GM18520 (cell line): Measurements from ENCODE around the gene NRG2.

ENCODE experiments used
- ATAC-seq: cut with Tn5 transposase; IDR thresholded peaks from one replicate; pipeline ENCODE4 v1.9.1; 2021; ENCODE audit not compliant: unreplicated experiment

NRG2 gene

GRCh38 chr5:140041492-140042392, 1.4 kb downstream of the NRG2 start:
- ATAC-seq: no peak

DNA sequence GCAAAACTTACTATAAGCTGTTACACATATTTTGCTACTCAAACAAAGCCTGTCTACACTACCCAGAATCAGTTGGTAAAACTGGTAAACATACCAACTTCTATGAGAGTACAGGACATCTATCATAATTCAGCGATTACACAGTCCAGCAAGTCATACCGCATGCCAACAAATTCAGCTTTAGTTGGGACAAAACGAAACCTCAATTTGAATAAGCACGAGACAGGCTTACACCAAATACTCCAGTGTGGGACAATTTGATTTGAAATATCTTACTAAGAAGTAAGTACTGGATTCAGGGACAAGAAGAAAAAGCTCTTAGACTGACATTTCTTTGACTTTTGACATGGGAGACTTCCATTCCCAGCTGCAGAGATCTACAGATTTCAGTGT, 2.0 kb downstream of the NRG2 start:
- no peak for ATAC-seq

- no peak for ATAC-seq
Measured at GRCh38 chr5:140040358-140040757, 2.7 kb downstream of the NRG2 start.

DNA sequence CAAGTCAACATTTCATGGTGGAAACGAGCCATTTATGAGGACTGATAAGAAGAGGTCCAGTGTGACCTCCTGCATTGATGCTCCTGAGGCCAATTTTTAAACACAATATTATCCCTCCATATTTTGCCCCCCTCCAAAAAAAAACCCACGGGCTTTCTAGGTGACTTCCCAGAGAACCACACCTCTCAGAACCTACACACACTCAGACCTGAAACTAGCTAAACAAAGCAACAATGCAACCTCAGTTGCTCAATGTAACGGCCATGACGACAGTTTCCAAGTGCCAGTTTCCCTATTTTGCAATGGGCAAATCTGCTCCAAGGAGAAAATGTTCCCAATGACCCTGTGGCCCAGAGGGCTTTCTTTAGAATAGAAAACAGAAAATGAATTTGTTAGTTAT, 3.5 kb downstream of the NRG2 start:
- no peak for ATAC-seq

GRCh38 chr5:140038373-140038957, 4.6 kb downstream of the NRG2 start:
- no peak for ATAC-seq

DNA sequence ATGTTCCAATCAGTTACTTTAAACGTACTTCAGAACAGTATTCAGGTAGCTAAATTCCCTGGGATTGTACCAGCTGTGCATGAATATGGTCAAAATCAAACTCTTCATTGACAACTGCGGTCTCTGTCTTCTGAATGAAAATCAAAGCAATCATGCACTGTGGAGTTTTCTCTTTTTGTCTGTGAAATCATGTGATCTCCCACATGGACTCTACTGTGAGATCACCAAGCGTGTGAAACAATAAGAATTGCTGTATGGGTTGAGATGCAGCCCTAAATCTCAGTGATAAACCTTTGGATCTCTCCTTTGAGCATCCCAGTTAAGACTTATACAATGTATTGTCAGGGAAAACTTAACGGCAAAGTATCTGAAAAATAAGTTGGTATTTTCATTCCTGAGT, 6.1 kb downstream of the NRG2 start:
- ATAC-seq: no peak

GRCh38 chr5:140035881-140036280, 7.2 kb downstream of the NRG2 start:
- ATAC-seq: no peak

DNA sequence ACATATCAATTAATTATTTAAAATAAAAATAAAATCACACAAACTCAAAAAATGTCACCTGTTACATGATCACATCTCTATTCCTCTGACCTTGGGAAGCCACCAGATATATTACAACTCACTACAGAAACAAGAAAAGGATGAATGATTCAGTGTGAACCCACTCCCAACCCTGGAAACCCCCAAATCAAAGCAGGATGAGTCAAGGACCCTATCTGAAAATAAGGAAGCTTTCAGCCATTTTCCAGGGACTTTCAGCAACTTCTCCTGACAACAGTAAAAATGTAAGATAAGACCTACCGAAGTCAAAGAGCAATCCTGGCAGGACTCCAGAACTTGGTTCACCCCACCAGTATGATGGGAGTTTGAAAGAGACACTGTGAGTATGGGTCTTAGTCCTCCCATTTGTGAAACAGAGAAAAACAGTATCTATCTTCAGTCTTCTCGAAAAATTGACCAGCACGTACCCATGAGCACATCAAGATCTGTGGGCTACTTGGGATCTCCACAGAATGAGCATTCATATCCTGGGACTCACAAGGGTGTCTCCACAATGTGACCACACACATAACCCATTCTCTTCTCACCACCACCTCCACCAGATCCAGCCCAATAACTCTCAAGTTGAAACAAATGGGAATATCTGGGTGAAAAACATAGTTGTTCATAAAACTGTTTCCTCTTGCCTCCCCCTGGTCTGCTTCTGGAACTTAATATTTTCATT, 9.9 kb downstream of the NRG2 start:
- no peak for ATAC-seq

GRCh38 chr5:140032296-140032695, 10.8 kb downstream of the NRG2 start:
- no peak for ATAC-seq

DNA sequence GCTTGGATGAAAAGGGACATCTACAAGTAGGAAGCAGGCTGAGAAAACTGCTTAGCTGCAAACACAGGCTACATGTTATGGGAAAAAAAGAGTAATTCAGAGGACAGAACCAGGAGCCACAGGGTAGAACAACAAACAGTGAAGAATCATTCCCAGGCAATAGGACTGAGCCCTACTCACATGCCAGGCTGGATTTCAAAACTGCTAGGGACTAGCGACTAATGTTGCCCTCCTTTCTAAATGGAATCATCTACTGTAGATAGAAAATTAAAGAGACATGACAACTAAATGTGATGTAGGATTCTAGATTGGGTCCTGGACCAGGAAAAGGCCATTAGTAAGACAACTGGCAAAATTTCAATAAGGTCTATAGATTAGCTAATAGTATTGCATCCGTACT, 15.3 kb downstream of the NRG2 start:
- ATAC-seq: no peak

- ATAC-seq: no peak
Measured at GRCh38 chr5:140025736-140026135, 17.4 kb downstream of the NRG2 start.

DNA sequence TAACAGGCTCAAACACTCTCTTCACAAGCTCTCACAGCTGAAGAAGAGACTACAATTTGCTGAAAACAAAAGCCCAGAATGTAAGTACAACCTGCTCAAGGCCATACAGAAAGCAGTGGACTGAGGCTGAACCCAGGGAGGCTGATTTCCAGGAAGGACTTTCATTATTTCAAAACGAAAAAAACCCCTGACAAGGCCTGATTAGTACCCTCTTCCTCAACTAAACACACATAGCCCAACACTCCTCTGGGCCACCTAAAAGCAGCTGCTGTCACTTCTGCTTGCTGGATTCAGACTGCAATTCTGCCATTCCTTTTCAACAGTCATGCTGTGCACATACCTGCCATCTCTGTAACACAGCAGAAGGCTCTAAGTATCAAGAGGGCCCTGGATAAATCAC, 18.2 kb downstream of the NRG2 start:
- no peak for ATAC-seq

- no peak for ATAC-seq
Measured at GRCh38 chr5:140023611-140024191, 19.4 kb downstream of the NRG2 start.

DNA sequence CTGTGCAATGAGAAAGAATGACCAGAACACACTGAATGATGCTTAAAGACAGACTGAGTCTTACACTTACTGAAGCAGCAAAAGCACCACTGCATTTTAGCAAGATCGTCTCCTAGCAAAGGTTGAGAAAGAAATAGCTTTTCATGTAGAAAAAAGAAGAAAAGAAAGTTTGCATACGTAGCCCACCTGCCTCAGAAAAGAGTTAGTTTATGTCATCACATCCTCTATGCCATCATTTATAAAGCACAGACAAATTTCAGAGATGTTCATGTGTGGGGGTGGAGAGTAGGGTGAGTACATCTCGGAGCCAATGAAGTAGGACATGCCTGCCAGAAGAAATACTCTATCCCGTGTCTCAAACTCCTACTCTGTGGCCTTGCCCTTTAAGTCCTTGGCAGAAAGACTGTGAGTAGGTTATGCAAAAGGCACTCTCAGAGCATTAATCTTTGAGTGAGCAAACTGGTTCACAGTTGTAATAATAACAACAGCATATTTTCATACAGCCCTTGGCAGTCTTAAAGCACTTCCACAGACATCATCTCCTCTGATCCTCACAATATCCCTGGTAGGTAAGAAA, 22.4 kb downstream of the NRG2 start:
- no peak for ATAC-seq

- ATAC-seq: no peak
Measured at GRCh38 chr5:140018920-140019644, 24.0 kb downstream of the NRG2 start.

GRCh38 chr5:140018517-140018916, 24.6 kb downstream of the NRG2 start:
- no peak for ATAC-seq

- ATAC-seq: no peak
Measured at GRCh38 chr5:140018096-140018481, 25.0 kb downstream of the NRG2 start.

GRCh38 chr5:140017397-140018095, 25.6 kb downstream of the NRG2 start:
- ATAC-seq: no peak

DNA sequence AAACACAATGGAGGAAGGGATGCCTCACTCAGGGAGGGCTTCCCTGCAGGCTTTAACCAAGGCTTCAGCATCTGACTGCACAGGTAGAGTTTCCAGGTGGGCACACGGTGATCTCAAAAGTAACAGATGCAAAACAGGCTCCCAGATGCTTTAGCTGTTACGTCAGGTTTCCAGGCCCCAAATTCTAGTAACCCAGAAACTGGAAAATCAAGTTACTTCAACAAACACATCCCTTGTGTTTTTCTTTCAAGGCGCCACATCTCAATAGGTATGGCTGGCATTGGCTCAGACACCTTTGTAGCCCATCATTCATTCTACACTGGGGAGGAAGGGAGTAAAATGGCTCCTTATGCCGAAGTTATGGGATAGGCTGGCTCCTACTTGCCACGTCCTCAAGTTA, 27.4 kb downstream of the NRG2 start:
- no peak for ATAC-seq

DNA sequence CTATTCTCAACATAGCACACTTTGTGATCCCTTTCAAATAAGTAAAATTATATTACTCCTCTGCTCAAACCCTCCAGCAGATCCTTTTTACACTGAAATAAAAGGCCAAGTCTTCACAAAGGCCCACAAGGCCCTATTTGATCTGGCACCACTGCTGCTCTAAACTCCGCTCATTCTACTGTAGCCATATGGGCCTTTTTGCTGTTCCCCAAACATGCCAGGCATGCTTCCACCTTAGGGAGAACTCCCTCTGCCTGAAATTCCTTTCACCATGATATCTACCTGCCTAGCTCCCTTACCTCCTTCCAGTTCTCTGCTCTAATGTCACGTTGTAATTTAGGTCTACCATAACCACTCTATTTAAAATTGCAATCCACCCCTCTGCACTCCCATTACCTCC, 28.3 kb downstream of the NRG2 start:
- ATAC-seq: no peak
